Mesendoderm (in vitro differentiated cells): Measurements from ENCODE around the gene PTPA.

ENCODE experiments used
- DNase-seq: peaks from one replicate; pipeline ENCODE4 v3.0.0; 2013
- H2AK5ac ChIP-seq: 2 replicates; pipeline ENCODE4 v1.6.1; 2013; ENCODE audit warnings: low read length, inconsistent platforms
- H2BK120ac ChIP-seq: 2 replicates; pipeline ENCODE4 v1.6.1; 2013; ENCODE audit warnings: low read depth, mild to moderate bottlenecking, low read length, moderate library complexity, mixed read lengths
- H2BK15ac ChIP-seq: replicated peaks from 2 replicates; pipeline ENCODE4 v1.6.1; 2013; ENCODE audit warnings: low read depth, mild to moderate bottlenecking, moderate library complexity
- H2BK5ac ChIP-seq: 2 replicates; pipeline ENCODE4 v1.6.1; 2013; ENCODE audit warnings: low read length, inconsistent platforms
- H3K18ac ChIP-seq: 2 replicates; pipeline ENCODE4 v1.6.1; 2013; ENCODE audit warnings: mild to moderate bottlenecking, low read length, mixed read lengths
- H3K23ac ChIP-seq: one replicate; pipeline ENCODE4 v1.6.1; 2013; ENCODE audit warnings: low read length
- H3K27ac ChIP-seq: 2 replicates; pipeline ENCODE4 v1.5.1; 2013; ENCODE audit warnings: low read depth, mild to moderate bottlenecking, inconsistent platforms, low read length, moderate library complexity
- H3K27me3 ChIP-seq: 2 replicates; pipeline ENCODE4 v1.6.1; 2013; ENCODE audit warnings: low read length, control low read depth, mild to moderate bottlenecking, inconsistent platforms; ENCODE audit not compliant: insufficient read depth, poor library complexity
- H3K36me3 ChIP-seq: 2 replicates; pipeline ENCODE4 v1.6.1; 2013; ENCODE audit warnings: low read length, inconsistent platforms; ENCODE audit not compliant: control insufficient read depth, insufficient read depth
- H3K4ac ChIP-seq: one replicate; pipeline ENCODE4 v1.6.1; 2013; ENCODE audit warnings: low read depth, mild to moderate bottlenecking, low read length, moderate library complexity
- H3K4me1 ChIP-seq: 2 replicates; pipeline ENCODE4 v1.6.1; 2013; ENCODE audit warnings: low read depth, low read length, inconsistent platforms; ENCODE audit not compliant: control insufficient read depth
- H3K4me2 ChIP-seq: 2 replicates; pipeline ENCODE4 v1.6.1; 2013; ENCODE audit warnings: low read length
- H3K4me3 ChIP-seq: 2 replicates; pipeline ENCODE4 v1.5.1; 2013; ENCODE audit warnings: mild to moderate bottlenecking, low read length
- H3K56ac ChIP-seq: one replicate; pipeline ENCODE4 v1.6.1; 2013; ENCODE audit warnings: low read length
- H3K79me1 ChIP-seq: 2 replicates; pipeline ENCODE4 v1.6.1; 2013; ENCODE audit warnings: low read length, inconsistent platforms
- H3K79me2 ChIP-seq: 2 replicates; pipeline ENCODE4 v1.6.1; 2013; ENCODE audit warnings: mild to moderate bottlenecking, low read length; ENCODE audit not compliant: control insufficient read depth, insufficient read depth
- H3K9ac ChIP-seq: 2 replicates; pipeline ENCODE4 v1.6.1; 2013; ENCODE audit warnings: low read length, inconsistent platforms
- H4K5ac ChIP-seq: one replicate; pipeline ENCODE4 v1.6.1; 2013; ENCODE audit warnings: low read length
- H4K8ac ChIP-seq: one replicate; pipeline ENCODE4 v1.6.1; 2013; ENCODE audit warnings: low read depth, mild to moderate bottlenecking, control low read depth, low read length, moderate library complexity
- WGBS: extraction: QIAGEN DNeasy Blood & Tissue Kit; methylation state at CpG from one replicate; pipeline ENCODE4 v1.1.7; 2013; ENCODE audit warnings: low lambda C conversion rate, missing lambda C conversion rate; ENCODE audit not compliant: insufficient coverage; ENCODE audit errors: extremely low coverage; 5-methylcytosine and 5-hydroxymethylcytosine counted together

PTPA gene

GRCh38 chr9:129140397-129141065 is 29.3 kb downstream of the PTPA start:
- no peak overlapping the region for H4K5ac ChIP-seq
- peak overlapping the region; percentile 95 for H4K8ac ChIP-seq
- peaks cover 11% of the 10 kb centered on the region for H3K79me2 ChIP-seq
- peak overlapping the region; percentile 91 for H3K27ac ChIP-seq
- peak overlapping the region; percentile 19 for H3K4me3 ChIP-seq
- peak overlapping the region; percentile 15 for H2BK15ac ChIP-seq
- peaks cover 15% of the 10 kb centered on the region for H3K4me1 ChIP-seq
- H3K4ac ChIP-seq, result peak overlapping the region; percentile 99
- peaks cover 5% of the 10 kb centered on the region for H3K36me3 ChIP-seq
- DNase-seq, result peak; percentile 67
- H2AK5ac ChIP-seq, result peak overlapping the region; percentile 57
- peak overlapping the region; percentile 88 for H2BK120ac ChIP-seq
- peak overlapping the region; percentile 77 for H3K9ac ChIP-seq
- H3K56ac ChIP-seq, result peak overlapping the region; percentile 86
- H3K4me2 ChIP-seq, result peak overlapping the region; percentile 65
- WGBS, result no CpG with 5 or more reads among the region's 8 CpGs
- no peaks in the 10 kb centered on the region for H3K27me3 ChIP-seq
- H3K18ac ChIP-seq, result peak overlapping the region; percentile 92
- H2BK5ac ChIP-seq, result peak overlapping the region; percentile 76
- H3K23ac ChIP-seq, result peak overlapping the region; percentile 25
- H3K79me1 ChIP-seq, result peaks cover 12% of the 10 kb centered on the region

DNA sequence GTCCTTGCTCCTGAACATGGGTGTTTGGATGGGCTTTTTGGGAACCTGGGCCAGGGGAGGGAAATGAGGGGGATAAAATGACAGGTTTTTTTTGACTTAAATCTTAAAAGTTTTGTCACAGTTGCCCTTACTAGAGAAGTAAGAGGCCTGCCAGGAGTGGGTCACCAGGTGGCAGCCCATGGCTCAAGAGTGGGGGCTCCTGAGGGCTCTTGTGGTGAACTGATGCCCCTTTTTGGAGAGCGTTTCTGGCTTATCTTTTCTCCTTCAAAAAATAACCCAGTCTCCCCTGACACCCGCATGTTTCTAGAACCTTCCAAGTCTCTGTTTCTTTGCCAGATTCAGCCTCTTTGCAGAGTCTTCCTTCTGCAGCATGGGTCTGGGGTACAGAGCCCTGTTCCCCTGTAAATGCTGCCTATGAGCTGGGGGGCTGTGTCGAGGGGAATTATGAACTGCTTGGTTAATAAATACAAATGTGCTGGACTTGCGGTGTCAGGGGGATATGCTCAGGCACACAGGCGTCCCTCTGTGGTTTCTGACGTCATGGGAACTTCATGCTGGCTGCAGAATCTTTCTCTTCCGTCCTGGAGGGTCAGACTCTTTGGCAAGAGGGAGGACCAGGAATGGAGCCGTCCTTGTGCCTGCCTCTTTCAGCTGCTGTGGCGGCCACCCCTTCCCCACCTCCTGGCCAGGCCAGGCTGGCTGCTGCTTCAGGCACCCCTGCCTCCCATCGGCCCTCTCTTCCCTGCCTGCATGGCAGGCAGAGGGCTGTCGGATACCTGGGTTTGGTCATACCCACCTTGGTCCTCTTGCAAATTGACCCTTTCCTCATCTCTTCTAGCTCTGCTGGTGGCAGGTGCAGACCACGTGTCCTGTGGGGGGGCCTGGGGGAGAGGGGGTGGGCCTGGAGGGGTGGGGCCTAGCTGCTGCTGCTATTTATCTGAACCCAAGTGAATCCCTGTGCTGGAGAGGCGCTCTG is 30.1 kb downstream of the PTPA start:
- Histone ChIP-seq H3K4me2 (peak overlapping the region; percentile 33), H2BK15ac (no peak overlapping the region), H2BK120ac (no peak overlapping the region), H2BK5ac (peak overlapping the region; percentile 66), H2AK5ac (peak overlapping the region; percentile 77), H3K36me3 (peaks cover 5% of the 10 kb centered on the region), H4K5ac (no peak overlapping the region), H3K18ac (peak overlapping the region; percentile 92), H3K27ac (peak overlapping the region; percentile 84), H3K9ac (peak overlapping the region; percentile 76), H3K4ac (peak overlapping the region; percentile 97), H3K4me3 (no peak overlapping the region), H3K79me2 (peaks cover 11% of the 10 kb centered on the region), H3K27me3 (no peaks in the 10 kb centered on the region), H3K56ac (peak overlapping the region; percentile 86), H3K4me1 (peaks cover 15% of the 10 kb centered on the region), H4K8ac (peak overlapping the region; percentile 95), H3K23ac (peak overlapping the region; percentile 19), H3K79me1 (peaks cover 12% of the 10 kb centered on the region)
- WGBS, result no CpG with 5 or more reads among the region's 13 CpGs
- DNase-seq, result no peak

- H3K56ac ChIP-seq, result peak overlapping the region; percentile 78
- no peak for DNase-seq
- H3K4ac ChIP-seq, result peak overlapping the region; percentile 97
- peak overlapping the region; percentile 47 for H3K9ac ChIP-seq
- H2BK120ac ChIP-seq, result no peak overlapping the region
- H3K4me2 ChIP-seq, result no peak overlapping the region
- H3K23ac ChIP-seq, result no peak overlapping the region
- H3K79me2 ChIP-seq, result peaks cover 11% of the 10 kb centered on the region
- peaks cover 12% of the 10 kb centered on the region for H3K79me1 ChIP-seq
- no peak overlapping the region for H2AK5ac ChIP-seq
- H2BK15ac ChIP-seq, result no peak overlapping the region
- no CpG with 5 or more reads among the region's 15 CpGs for WGBS
- H3K36me3 ChIP-seq, result peaks cover 5% of the 10 kb centered on the region
- no peak overlapping the region for H4K8ac ChIP-seq
- H3K27ac ChIP-seq, result peak overlapping the region; percentile 86
- no peak overlapping the region for H2BK5ac ChIP-seq
- peaks cover 17% of the 10 kb centered on the region for H3K4me1 ChIP-seq
- H3K27me3 ChIP-seq, result no peaks in the 10 kb centered on the region
- no peak overlapping the region for H3K4me3 ChIP-seq
- no peak overlapping the region for H4K5ac ChIP-seq
- no peak overlapping the region for H3K18ac ChIP-seq
These were observed 31.1 kb downstream of the PTPA start for GRCh38 chr9:129142138-129142935.

DNA sequence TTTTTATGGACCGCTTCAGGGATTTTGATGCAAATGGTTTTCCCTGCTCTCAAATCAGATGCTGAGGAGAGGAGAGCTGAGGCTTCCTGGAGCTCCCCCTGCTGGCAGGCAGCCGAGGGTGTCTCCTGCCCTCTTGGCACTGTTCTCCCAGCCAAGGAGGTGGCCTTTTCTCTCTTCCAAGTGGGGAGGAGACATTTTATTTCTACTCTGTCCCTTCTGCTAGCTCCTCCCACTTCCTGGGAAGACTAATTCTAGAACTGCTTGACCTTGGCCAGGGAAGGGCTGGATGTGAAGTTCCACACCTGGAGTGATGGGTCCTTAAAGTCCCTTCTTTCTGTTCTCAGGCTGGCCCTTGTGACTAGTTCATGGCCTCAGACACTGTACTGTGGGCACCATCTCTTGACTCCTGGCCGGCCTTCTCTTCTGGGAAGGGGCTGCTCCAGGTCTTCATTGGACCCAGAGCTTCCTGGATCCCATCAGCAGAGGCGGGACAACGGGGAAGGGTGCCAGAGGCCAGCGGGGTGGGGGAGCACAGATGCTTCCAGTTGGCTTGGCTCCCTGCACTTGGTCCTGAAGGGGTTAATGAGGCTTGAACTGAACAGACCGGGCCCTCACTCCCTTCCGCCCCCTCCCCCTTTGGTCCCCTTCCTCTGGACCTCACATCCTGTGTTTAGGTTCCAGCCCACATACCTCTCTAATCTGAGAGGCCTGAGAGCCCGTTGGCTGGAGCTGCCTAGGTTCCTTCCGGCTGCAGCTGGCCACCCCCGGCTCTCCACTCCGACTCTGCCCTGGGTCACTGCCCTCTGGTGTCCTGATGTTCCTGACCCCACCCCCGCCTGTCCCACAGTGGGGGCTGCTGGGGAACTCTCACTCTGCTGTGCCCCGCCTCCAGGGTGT is 32.1 kb downstream of the PTPA start:
- DNase-seq, result peak; percentile 98
- Histone ChIP-seq H3K27me3 (no peaks in the 10 kb centered on the region), H3K4me2 (peak overlapping the region; percentile 7), H3K9ac (peak overlapping the region; percentile 58), H4K5ac (no peak overlapping the region), H3K36me3 (peaks cover 7% of the 10 kb centered on the region), H3K79me2 (peaks cover 11% of the 10 kb centered on the region), H3K23ac (no peak overlapping the region), H2BK120ac (peak overlapping the region; percentile 19), H3K4me1 (peaks cover 17% of the 10 kb centered on the region), H3K4ac (peak overlapping the region; percentile 67), H2BK5ac (peak overlapping the region; percentile 68), H2AK5ac (peak overlapping the region; percentile 53), H3K27ac (peak overlapping the region; percentile 86), H4K8ac (no peak overlapping the region), H3K79me1 (peaks cover 12% of the 10 kb centered on the region), H2BK15ac (no peak overlapping the region), H3K4me3 (no peak overlapping the region), H3K18ac (peak overlapping the region; percentile 92), H3K56ac (peak overlapping the region; percentile 81)
- WGBS, result no CpG with 5 or more reads among the region's 14 CpGs

GRCh38 chr9:129145316-129145715 is 34.1 kb downstream of the PTPA start:
- no peak overlapping the region for H2AK5ac ChIP-seq
- no peak overlapping the region for H3K4ac ChIP-seq
- no CpG with 5 or more reads among the region's 2 CpGs for WGBS
- H3K36me3 ChIP-seq, result peaks cover 8% of the 10 kb centered on the region
- no peak for DNase-seq
- peak overlapping the region; percentile 42 for H3K27ac ChIP-seq
- H3K4me2 ChIP-seq, result no peak overlapping the region
- H3K18ac ChIP-seq, result peak overlapping the region; percentile 12
- H3K4me1 ChIP-seq, result peaks cover 12% of the 10 kb centered on the region
- H3K23ac ChIP-seq, result no peak overlapping the region
- H2BK5ac ChIP-seq, result no peak overlapping the region
- peak overlapping the region; percentile 74 for H3K56ac ChIP-seq
- no peak overlapping the region for H2BK15ac ChIP-seq
- no peaks in the 10 kb centered on the region for H3K27me3 ChIP-seq
- peak overlapping the region; percentile 39 for H3K9ac ChIP-seq
- no peak overlapping the region for H2BK120ac ChIP-seq
- no peak overlapping the region for H3K4me3 ChIP-seq
- no peak overlapping the region for H4K8ac ChIP-seq
- peaks cover 13% of the 10 kb centered on the region for H3K79me1 ChIP-seq
- peaks cover 11% of the 10 kb centered on the region for H3K79me2 ChIP-seq
- no peak overlapping the region for H4K5ac ChIP-seq
